ENCODE results near the gene JAKMIP2.

JAKMIP2 gene

DNA sequence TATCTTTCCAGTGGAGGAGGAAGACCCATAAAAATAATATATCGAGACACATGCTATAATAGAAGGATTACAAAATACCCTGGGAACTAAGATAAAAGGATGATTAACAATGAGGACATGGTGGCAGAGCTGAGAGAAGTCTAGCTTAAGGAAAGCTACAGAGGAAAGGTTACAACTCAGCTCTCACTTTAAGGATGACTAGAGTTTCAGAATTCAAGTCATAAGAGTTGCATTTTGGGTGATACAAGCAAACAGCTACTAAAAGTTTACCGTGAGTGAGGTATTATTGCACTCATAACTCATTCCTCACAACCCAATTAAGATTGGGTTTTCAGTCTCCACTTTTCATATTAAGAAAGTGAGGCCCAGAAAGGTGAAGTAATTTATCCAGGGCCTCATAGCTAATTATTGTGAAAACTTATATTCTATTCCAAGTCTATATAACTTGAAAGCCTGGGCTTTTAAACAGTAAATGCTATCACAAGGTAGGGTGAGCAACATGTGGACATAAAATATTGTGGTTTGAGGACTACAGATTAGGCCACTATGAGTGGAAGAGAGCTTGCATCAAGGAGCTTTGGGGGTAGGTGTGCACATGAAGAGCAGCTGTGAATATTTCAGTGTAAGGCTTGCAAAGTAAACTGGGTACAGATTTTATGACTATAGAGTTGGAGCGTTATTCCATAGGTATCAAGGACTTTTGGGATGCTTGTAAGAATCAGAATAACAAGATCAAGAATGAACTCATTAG lies 28.0 kb downstream of the JAKMIP2 start:
- no peak overlapping the region for H3K27ac ChIP-seq
- DNase-seq (ENCODE audit: low spot score): no peak
- TF ChIP-seq, protein P1, sequence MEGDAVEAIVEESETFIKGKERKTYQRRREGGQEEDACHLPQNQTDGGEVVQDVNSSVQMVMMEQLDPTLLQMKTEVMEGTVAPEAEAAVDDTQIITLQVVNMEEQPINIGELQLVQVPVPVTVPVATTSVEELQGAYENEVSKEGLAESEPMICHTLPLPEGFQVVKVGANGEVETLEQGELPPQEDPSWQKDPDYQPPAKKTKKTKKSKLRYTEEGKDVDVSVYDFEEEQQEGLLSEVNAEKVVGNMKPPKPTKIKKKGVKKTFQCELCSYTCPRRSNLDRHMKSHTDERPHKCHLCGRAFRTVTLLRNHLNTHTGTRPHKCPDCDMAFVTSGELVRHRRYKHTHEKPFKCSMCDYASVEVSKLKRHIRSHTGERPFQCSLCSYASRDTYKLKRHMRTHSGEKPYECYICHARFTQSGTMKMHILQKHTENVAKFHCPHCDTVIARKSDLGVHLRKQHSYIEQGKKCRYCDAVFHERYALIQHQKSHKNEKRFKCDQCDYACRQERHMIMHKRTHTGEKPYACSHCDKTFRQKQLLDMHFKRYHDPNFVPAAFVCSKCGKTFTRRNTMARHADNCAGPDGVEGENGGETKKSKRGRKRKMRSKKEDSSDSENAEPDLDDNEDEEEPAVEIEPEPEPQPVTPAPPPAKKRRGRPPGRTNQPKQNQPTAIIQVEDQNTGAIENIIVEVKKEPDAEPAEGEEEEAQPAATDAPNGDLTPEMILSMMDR (IDR thresholded peaks at IDR 0.05): no peak

DNA sequence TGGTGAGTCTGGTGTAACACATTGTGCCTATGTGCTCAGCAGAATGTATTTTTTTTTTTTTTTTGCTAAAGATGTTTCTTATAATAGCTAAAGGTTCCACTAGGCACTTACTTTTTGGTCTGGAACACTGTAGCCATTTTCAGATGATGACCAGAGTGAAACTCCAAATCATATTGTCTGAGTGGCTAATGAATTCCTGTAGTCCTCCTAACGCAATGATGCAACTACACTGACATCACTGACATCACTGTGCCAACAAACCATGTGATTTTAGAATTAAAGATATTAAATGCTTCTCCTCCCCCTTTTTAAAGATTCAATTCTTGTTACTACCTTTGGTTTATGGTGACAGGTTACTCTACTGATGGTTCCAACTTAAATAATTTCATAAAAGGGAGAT lies 28.8 kb downstream of the JAKMIP2 start:
- Histone ChIP-seq H3K27ac (no peak overlapping the region), H3K4me3 (no peak overlapping the region)
- TF ChIP-seq, protein P1 (IDR thresholded peaks at IDR 0.05): no peak
- no peak for DNase-seq (ENCODE audit: low spot score)

More for the DNA sequence above, 28.0 kb downstream of the JAKMIP2 start:
- H3K4me3 ChIP-seq: no peak overlapping the region

DNA sequence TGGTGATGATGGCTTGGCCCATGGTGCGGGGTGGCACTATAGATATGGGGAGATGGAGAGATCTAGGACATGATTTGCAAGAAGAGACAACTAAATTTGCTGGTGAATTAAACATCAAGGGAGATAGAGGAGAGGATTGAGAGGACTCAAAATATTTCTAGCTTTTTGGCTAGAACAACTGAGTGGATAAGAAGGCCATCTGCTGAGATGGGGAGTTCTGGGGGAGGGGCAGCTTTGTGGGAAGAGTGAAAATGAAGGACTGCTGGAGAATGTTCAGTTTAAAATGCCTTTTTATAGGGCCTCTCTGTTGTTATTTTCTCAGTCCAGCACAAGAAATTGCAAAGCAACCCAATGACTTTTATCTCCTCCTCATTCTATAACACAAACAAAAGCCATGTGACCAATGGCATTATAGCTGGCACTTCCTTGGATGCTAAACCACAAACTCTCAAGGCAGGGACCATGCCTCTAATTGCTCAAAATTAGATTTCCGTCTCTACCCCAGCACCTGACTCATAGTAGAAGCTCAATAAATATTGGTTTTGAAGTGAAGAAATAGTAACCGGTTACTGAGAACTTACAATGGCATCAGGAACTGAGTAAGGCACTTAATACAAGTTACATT lies 29.8 kb downstream of the JAKMIP2 start:
- no peak for DNase-seq (ENCODE audit: low spot score)
- Histone ChIP-seq H3K27ac (no peak overlapping the region), H3K4me3 (no peak overlapping the region)
- TF ChIP-seq, protein P1 (IDR thresholded peaks at IDR 0.05): no peak

DNA sequence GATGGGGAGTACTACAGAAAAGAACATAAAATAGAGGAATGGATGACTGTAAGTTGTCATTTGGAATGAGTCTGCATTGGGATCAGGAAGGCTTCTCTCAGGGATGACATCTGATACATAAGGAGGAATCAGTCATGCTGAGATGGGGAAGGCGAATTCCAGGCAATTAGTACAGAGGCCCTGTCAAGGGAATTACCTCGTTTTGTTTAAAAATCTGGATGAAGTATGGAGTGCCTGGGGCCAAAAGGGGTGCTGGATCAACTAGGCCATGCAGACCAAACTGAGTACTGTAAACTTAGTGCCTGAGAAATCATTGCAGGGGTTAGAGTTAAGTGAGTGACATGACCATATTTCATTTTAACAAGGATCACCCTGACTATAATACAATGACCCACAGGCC lies 30.5 kb downstream of the JAKMIP2 start:
- Histone ChIP-seq H3K27ac (no peak overlapping the region), H3K4me3 (no peak overlapping the region)
- DNase-seq (ENCODE audit: low spot score): no peak
- TF ChIP-seq, protein P1 (IDR thresholded peaks at IDR 0.05): no peak

DNA sequence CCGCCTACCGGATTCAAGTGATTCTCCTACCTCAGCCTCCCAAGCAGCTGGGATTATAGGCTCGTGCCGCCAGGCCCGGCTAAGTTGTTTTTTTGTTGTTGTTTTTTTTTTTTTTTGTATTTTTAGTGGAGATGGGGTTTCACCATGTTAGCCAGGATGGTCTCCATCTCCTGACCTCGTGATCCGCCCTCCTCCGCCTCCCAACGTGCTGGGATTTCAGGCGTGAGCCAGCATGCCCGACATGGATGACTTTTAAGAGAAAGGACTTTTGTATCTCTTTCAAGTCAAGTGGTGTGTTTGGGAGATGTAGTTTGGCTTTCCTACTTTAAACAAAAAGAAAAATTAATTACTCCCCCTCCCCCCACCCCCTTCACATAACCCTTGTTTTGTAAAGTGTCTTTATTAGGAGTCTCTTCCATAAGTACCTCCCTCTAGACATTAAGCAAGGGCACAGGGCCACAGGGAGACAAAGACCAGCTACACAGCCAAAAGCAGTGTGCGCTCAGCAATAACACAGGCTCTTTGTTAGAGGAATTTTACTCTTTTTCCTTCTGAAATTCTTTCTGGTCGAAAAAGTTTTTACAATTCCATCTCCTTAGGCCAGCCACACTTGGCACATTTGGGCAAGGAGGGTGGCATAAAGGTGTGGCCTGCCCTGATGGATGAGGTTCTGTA lies 31.2 kb downstream of the JAKMIP2 start:
- H3K4me3 ChIP-seq: no peak overlapping the region
- no peak for DNase-seq (ENCODE audit: low spot score)
- no peak overlapping the region for H3K27ac ChIP-seq
- TF ChIP-seq, protein P1 (IDR thresholded peaks at IDR 0.05): no peak

DNA sequence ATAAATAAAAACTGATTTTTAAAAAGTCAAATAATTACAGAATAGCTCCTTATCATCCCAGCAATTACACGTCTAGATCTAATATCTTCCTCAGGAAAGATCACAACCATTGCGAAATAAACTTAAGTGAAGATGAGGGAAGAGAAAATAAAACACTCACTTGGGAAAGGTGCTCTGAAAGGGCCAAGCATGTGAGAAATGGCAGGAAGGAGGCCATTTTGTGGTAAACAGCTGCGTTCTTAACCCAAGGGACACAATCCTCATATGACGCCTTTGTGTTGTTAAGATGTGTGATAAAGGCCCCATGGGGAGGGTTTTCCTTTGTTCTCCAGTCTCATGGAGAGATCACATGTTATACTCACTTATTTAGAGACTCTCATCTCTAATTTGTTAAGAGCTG lies 32.5 kb downstream of the JAKMIP2 start:
- no peak overlapping the region for H3K27ac ChIP-seq
- H3K4me3 ChIP-seq: no peak overlapping the region
- TF ChIP-seq, protein P1 (IDR thresholded peaks at IDR 0.05): no peak
- no peak for DNase-seq (ENCODE audit: low spot score)
